Brain microvascular endothelial cell (primary cell): ENCODE data around the gene TMCO4.
A peak's percentile ranks its signal among the peaks of the same experiment; 100 is the strongest.

Experiments used
- DNase-seq: peaks from one replicate; pipeline ENCODE4 v3.0.0-alpha.2; 2020
- H3K27ac ChIP-seq: fragments of 250-450 bp; sonication (Bioruptor Pico); 2 replicates; pipeline ENCODE4 v1.5.1; 2020; ENCODE audit warnings: mild to moderate bottlenecking, moderate library complexity
- H3K27me3 ChIP-seq: fragments of 250-450 bp; sonication (Bioruptor Pico); replicated peaks from 2 replicates; pipeline ENCODE4 v1.5.1; 2020; ENCODE audit warnings: mild to moderate bottlenecking
- H3K36me3 ChIP-seq: fragments of 250-450 bp; sonication (Bioruptor Pico); replicated peaks from 2 replicates; pipeline ENCODE4 v1.5.1; 2020; ENCODE audit warnings: mild to moderate bottlenecking
- H3K4me3 ChIP-seq: 2 replicates; pipeline ENCODE4 v1.5.1; 2011; ENCODE audit warnings: low read depth, mild to moderate bottlenecking, control low read depth, low read length, moderate library complexity
- CTCF ChIP-seq: IDR thresholded peaks from 2 replicates; pipeline ENCODE4 v1.5.1; 2011; ENCODE audit warnings: low read depth, mild to moderate bottlenecking, moderate library complexity, low read length, control low read depth, inconsistent platforms; ENCODE audit errors: missing control alignments
- in situ Hi-C: cut with HindIII; loops from 2 replicates; pipeline ENCODE4 v1.10.0; 2017; ENCODE audit warnings: low sequenced_read_pairs, low pct_ligation_motif_present

Gene TMCO4

GRCh38 chr1:19800076-19800804 lies 524 bp upstream of the TMCO4 start:
- H3K36me3 ChIP-seq, result no peaks in the 10 kb centered on the region
- peak; percentile 78 for DNase-seq
- peak overlapping the region; percentile 61 for H3K4me3 ChIP-seq
- H3K27ac ChIP-seq, result no peak overlapping the region
- H3K27me3 ChIP-seq, result no peaks in the 10 kb centered on the region
- in situ Hi-C loops, result no loop called here
- TF ChIP-seq CTCF, result no peak

- Histone ChIP-seq H3K4me3 (no peak overlapping the region), H3K27me3 (no peaks in the 10 kb centered on the region), H3K36me3 (no peaks in the 10 kb centered on the region), H3K27ac (no peak overlapping the region)
- DNase-seq, result no peak
- TF ChIP-seq CTCF, result no peak
- in situ Hi-C loops, result no loop called here
Observed at GRCh38 chr1:19798486-19799229, 1.1 kb downstream of the TMCO4 start.

- in situ Hi-C loops, result no loop called here
- Histone ChIP-seq H3K27me3 (no peaks in the 10 kb centered on the region), H3K27ac (no peak overlapping the region), H3K4me3 (no peak overlapping the region), H3K36me3 (no peaks in the 10 kb centered on the region)
- DNase-seq, result no peak
- TF ChIP-seq CTCF, result no peak
Observed at GRCh38 chr1:19797827-19798226, 1.9 kb downstream of the TMCO4 start.

- no peak for DNase-seq
- Histone ChIP-seq H3K4me3 (no peak overlapping the region), H3K27me3 (no peaks in the 10 kb centered on the region), H3K36me3 (no peaks in the 10 kb centered on the region), H3K27ac (no peak overlapping the region)
- TF ChIP-seq CTCF, result no peak
- in situ Hi-C loops, result no loop called here
Observed at GRCh38 chr1:19794583-19794982, 5.1 kb downstream of the TMCO4 start.

GRCh38 chr1:19793360-19794046 lies 6.2 kb downstream of the TMCO4 start:
- Histone ChIP-seq H3K27me3 (no peaks in the 10 kb centered on the region), H3K4me3 (no peak overlapping the region), H3K36me3 (no peaks in the 10 kb centered on the region), H3K27ac (no peak overlapping the region)
- in situ Hi-C loops, result no loop called here
- no peak for TF ChIP-seq CTCF
- no peak for DNase-seq
